ENCODE data around the gene NFATC1. TPM values are rescaled to one million over a fixed set of nuclear protein-coding genes. Genes with fewer than 3 reads are reported as not detected.

The NFATC1 gene
- total RNA-seq, 1 donor from 2014 or later: 8.1 TPM

GRCh38 chr18:79422022-79422782, 26.5 kb downstream of the NFATC1 start:
- Mint-ChIP-seq H3K4me3 (ENCODE audit: unreplicated experiment) (peak overlapping the region; percentile 3), H3K36me3 (ENCODE audit: unreplicated experiment) (peaks cover 2% of the 10 kb centered on the region), H3K27ac (ENCODE audit: unreplicated experiment) (peak overlapping the region; percentile 50), H3K27me3 (ENCODE audit: unreplicated experiment) (peaks cover 3% of the 10 kb centered on the region), H3K9me3 (ENCODE audit: unreplicated experiment) (no peaks in the 10 kb centered on the region), H3K4me1 (ENCODE audit: unreplicated experiment) (peaks cover 27% of the 10 kb centered on the region)
- TF ChIP-seq CTCF (IDR thresholded peaks at IDR 0.05): no peak
- no peak for DNase-seq (ENCODE audit: extremely low spot score, unreplicated experiment)

GRCh38 chr18:79422783-79423165, 27.0 kb downstream of the NFATC1 start:
- no peak for DNase-seq (ENCODE audit: extremely low spot score, unreplicated experiment)
- H3K4me1 Mint-ChIP-seq (ENCODE audit: unreplicated experiment): peaks cover 27% of the 10 kb centered on the region
- H3K27ac Mint-ChIP-seq (ENCODE audit: unreplicated experiment): no peak overlapping the region
- H3K4me3 Mint-ChIP-seq (ENCODE audit: unreplicated experiment): no peak overlapping the region
- H3K36me3 Mint-ChIP-seq (ENCODE audit: unreplicated experiment): peaks cover 2% of the 10 kb centered on the region
- no peaks in the 10 kb centered on the region for H3K9me3 Mint-ChIP-seq (ENCODE audit: unreplicated experiment)
- no peak for TF ChIP-seq CTCF (IDR thresholded peaks at IDR 0.05)
- peaks cover 3% of the 10 kb centered on the region for H3K27me3 Mint-ChIP-seq (ENCODE audit: unreplicated experiment)

GRCh38 chr18:79423211-79424007, 27.7 kb downstream of the NFATC1 start:
- Mint-ChIP-seq H3K27me3 (ENCODE audit: unreplicated experiment) (peaks cover 3% of the 10 kb centered on the region), H3K4me3 (ENCODE audit: unreplicated experiment) (no peak overlapping the region), H3K36me3 (ENCODE audit: unreplicated experiment) (peaks cover 2% of the 10 kb centered on the region), H3K9me3 (ENCODE audit: unreplicated experiment) (no peaks in the 10 kb centered on the region), H3K27ac (ENCODE audit: unreplicated experiment) (no peak overlapping the region), H3K4me1 (ENCODE audit: unreplicated experiment) (peaks cover 27% of the 10 kb centered on the region)
- TF ChIP-seq CTCF (IDR thresholded peaks at IDR 0.05): no peak
- no peak for DNase-seq (ENCODE audit: extremely low spot score, unreplicated experiment)

GRCh38 chr18:79424008-79424565, 28.4 kb downstream of the NFATC1 start:
- DNase-seq (ENCODE audit: extremely low spot score, unreplicated experiment): no peak
- no peak for TF ChIP-seq CTCF (IDR thresholded peaks at IDR 0.05)
- H3K27ac Mint-ChIP-seq (ENCODE audit: unreplicated experiment): no peak overlapping the region

More at GRCh38 chr18:79424008-79424565, 28.4 kb downstream of the NFATC1 start:
- no peak overlapping the region for H3K4me3 Mint-ChIP-seq (ENCODE audit: unreplicated experiment)
- peaks cover 3% of the 10 kb centered on the region for H3K27me3 Mint-ChIP-seq (ENCODE audit: unreplicated experiment)
- peaks cover 2% of the 10 kb centered on the region for H3K36me3 Mint-ChIP-seq (ENCODE audit: unreplicated experiment)
- H3K9me3 Mint-ChIP-seq (ENCODE audit: unreplicated experiment): no peaks in the 10 kb centered on the region
- peaks cover 27% of the 10 kb centered on the region for H3K4me1 Mint-ChIP-seq (ENCODE audit: unreplicated experiment)

Data from osteocyte (in vitro differentiated cells).